ENCODE measurements around the gene LOXL3.

GRCh38 chr2:74537140-74537539 lies 16.6 kb downstream of the LOXL3 start:
- TF ChIP-seq CTCF (IDR thresholded peaks at IDR 0.05) (no peak), POLR2AphosphoS5 (IDR thresholded peaks at IDR 0.05) (no peak), POLR2A (IDR thresholded peaks at IDR 0.05) (no peak), EP300 (IDR thresholded peaks at IDR 0.05) (no peak)

Data from upper lobe of left lung (tissue), 4 donors.